NCI-H146 (cell line): Measurements from ENCODE around the gene PKIG.
"Not testable (repeated sequence)": the region's sequence is repeated elsewhere in the genome, so short reads cannot be mapped to it uniquely, and the experiment has no call there.

ENCODE experiments used
- DNase-seq: peaks from one replicate; lab custom pipeline; 2025; lab: John Stamatoyannopoulos, UW

The PKIG gene

DNA sequence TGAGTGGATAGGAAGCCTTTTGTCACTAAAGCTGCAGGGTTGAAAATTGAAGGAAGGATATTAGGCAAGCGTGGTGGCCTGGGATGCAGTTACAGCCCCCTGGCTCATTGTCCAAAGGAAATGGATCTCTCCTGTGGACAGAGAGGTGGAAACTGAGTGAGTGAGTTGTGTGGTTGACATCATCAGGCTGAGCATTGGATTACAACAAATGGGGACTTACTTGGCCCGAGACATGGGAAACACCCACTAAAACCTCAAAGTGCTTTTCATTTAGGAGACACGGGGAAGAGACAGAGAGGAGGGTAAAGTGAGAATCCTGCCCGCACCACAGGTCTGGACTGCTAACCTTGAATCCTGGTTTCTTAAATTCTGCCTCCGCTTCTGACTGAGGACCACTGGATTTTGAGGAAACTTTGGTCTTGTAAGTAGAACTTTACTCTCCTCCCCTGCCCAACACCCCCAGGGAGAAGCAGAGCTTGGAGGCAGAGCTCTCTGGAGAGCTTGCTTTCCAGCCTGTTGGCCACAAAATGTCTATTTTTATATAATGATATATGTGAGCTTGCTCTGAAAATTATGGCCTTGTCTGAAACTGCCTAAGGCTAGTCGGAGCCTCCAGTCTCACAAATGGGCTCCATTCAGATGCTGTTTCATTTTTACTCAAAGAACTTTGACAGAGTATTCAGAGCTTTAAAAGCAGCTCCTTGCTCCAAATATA, at the start of gene PKIG:
Gene PKIG (plus strand): TSS at position 269 of the 715 bp plus-strand sequence. CDS start 31,978 bp downstream, outside the sequence.
- no peak for DNase-seq

- no peak for DNase-seq
Measured at GRCh38 chr20:44532981-44533331, 49.4 kb upstream of the PKIG start.

GRCh38 chr20:44533928-44534327, 48.5 kb upstream of the PKIG start:
- no peak for DNase-seq

DNA sequence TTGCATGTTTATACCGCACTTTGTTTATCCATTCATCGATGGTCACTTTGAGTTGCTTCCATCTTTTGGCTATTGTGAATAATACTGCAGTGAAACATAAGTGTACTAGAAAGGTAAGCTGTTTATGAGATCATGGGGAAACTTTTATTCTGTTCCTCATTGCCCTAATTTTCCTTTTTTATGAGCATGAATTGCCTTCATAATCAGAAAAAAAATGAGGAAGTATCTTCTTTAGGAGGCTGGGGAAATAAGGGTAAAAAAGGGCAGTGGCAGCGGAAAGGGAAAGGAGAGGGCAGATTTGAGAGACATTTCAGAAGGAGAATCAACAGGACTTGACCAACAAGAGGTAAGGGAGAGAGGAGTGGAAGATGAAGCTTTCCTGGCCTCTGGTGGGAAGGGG, 46.2 kb upstream of the PKIG start:
- DNase-seq = no peak

- no peak for DNase-seq
Measured at GRCh38 chr20:44537993-44538392, 44.4 kb upstream of the PKIG start.

- no peak for DNase-seq
Measured at GRCh38 chr20:44540834-44541233, 41.5 kb upstream of the PKIG start.

- DNase-seq = no peak
Measured at GRCh38 chr20:44541992-44542391, 40.4 kb upstream of the PKIG start.

DNA sequence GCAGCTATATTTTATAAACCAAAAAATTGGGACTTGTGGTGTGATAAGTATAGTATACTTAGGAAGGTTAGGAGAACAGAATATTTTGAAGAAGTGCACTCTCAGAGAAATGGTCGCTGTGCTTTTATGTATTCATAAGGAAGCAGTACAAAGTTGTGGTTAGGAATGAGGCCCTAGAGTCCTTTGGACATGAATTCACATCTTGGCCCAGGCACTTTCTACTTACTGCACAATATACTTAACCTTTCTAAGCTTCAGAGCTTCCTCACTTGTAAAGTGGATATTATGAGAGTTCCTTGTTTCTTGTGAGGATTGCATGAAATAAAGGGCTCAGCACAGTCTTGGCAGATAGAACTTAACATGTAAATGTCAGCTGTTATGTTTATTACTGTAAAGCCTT, 39.5 kb upstream of the PKIG start:
- DNase-seq = no peak

DNA sequence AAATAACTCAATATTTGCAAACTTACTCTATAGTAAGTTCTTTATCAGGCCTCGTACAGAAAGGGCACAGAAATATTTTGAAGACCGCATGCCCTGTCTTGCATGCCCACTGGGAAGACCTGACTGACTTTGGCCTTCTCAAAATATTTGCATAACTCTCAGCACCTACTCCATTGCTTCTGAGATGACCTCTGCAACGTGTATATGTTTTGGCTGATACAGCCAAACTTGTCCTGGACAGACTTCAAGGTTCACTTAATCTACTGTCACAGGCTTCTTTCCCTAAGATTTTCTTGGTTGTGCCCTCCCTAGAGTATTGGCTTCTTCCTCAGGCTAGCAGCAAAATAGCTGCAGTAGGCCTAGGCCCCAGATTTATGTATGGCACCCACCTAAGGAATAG, 39.0 kb upstream of the PKIG start:
- no peak for DNase-seq

- no peak for DNase-seq
Measured at GRCh38 chr20:44544263-44544662, 38.1 kb upstream of the PKIG start.

DNA sequence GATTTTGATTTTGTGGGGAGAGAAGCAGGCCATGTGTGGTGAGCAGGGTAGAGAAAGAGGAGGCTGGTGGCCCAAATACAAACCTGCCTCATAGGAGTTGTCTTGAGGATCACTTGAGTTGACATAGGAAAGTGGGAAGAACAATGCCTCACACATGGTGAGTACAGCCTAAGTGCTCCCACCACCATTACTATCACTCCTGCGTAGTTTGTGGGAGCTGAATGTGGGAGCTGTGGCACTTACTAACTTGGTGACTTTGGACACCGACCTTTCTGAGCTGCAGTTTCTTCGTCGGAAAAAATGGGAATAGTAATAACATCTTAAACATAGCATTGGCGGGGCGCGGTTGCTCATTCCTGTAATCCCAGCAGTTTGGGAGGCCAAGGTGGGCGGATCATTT, 35.0 kb upstream of the PKIG start:
- no peak for DNase-seq

DNA sequence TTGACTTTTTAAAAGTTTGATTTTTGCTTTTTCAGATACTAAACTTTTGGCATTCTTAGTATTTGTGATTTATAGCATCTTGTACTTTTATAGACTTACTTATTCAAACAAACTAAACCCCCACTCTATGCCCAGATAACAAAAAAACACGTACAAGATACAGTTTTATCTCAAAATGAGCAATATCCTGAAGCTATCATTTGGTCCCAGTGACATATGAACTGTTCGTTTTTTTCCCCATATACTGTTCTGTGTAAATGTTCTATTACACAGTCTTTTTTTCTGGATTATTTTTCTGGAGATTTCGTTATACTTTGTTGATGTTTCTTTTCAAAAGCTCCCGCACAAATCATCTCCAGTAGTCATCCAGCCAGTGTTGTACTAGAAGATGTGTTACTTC, 33.3 kb upstream of the PKIG start:
- DNase-seq = no peak

DNA sequence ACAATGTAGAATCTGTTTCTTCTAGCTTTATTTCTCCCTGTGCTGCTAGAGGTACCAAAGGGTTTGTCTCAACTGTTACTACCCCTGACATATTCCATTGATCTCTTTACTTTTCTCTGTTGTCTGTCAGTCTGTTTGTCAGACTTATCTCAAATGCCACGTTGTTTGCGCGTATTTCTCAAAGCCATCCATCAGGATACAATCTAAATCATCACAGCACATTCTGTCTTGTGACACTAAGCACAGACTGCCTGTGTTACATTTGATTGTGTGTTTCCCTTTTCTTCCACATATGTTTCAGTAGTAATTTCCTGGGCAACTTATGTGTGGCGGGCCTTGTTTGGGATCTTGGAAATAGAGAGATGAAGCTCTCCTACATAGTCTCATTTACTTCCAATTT, 30.3 kb upstream of the PKIG start:
- no peak for DNase-seq

GRCh38 chr20:44552568-44552949, 29.8 kb upstream of the PKIG start:
- DNase-seq = no peak

DNA sequence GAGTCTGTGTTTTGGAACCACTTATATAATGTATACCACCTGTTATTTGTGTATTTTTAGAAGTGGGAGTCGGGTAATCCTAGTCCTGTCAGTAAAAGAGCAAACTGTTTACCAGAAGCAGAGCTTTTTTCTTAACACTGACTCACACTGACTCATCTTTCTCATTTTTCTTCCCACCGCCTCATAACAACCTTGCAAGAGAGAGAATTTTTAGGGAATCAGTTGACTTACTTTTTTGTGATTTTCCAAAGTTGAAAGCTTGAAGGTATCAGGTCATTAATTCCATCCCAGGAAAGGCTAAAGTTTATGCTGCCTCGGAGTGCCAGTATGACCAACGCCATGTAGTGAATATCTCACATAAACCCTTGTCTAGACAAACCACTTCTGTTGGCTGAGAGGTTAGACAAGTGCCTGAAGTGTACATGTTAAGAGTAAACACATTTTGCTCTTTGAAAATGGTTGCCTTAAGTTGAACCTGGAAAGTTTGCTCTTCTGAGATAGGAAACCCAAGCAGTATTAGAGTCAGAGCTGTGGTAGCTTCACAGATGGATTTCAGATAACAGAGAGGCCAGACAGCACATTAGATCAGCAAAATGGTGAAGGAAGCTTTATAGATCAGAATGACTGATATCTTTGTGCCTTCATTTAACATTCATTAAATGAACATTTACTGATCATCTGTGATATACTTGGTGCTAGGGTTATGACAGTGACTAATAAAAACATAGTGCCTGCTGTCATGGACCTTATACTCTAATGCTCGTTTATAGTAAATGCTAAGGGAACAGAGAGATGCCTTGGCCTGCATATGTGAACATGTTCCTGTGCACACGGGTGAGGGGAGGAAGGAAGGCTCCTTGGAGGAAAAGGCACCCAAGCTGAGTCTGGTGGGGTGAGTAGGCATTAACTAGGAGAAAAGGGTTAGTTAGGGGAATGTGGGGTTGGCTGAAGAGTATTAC, 29.1 kb upstream of the PKIG start:
- no peak for DNase-seq

DNA sequence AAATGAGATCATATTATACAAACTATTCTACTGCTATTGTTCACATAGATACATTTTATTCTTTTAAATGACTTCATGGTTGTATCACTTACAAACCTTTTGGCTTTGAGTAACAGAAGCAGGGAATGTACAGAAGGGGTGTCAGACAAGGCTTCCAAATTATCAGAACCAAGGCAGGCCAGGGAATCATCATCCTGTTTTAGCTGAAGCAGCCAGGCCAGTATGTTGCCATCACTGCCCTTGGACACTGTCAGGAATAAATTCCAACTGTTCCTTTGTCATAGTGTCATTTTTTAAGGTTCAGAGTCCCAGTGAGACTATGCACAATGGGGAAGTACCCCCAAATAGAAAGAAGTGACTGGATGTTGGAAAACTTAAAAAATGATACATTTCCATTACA, 23.1 kb upstream of the PKIG start:
- no peak for DNase-seq

DNA sequence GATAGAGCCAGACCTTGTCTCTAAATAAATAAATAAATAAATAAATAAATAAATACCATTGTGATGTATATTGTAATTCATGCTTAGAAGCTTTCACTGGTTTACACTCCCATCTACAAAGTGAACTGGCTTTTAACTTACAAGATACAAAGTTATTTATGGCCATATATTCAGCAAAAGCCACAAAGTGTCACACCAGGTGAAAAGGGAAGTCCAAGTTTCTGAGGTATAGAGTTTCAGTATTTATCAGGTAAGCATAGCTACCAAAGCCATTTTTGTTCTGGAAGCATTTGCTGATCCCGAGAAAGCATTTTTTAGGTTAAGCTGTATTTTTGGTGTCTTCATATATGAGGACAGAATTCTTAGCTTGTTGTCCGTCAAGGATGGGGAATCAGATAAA, 22.1 kb upstream of the PKIG start:
- no peak for DNase-seq

DNA sequence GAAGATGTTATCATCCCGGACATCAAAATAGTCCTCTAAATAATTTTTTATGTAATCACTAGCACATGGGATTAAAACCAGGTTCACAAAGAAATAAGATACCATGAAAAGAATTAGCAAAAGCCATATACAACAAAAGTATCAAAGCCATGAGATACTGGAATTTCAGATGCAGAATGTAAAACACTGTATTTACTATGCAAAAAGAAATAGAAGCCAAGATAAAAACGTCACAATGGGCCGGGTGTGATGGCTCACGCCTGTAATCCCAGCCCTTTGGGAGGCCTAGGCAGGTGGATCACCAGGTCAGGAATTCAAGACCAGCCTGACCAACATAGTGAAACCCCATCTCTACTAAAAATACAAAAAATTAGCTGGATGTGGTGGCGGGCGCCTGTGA, 21.6 kb upstream of the PKIG start:
- not testable (repeated sequence) for DNase-seq

DNA sequence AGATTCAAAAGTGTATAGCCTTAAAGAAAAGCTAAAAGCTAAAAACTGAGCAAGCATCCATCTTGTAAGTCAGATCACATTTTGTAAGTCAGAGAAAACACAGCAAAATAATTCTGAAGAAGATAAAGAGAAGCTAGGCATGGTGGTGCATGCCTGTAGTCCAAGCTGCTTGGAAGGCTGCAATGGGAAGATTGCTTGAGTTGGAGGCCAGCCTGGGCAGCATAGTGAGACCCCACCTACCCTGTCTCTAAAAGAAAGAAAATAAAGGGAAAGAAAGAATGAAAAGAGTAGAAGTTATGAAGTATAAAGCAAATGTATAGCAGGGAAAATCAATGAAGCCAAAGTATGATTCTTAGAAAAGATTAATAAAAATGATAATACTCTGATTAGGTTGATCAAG, 20.5 kb upstream of the PKIG start:
- no peak for DNase-seq

- DNase-seq = no peak
Measured at GRCh38 chr20:44566018-44566417, 16.4 kb upstream of the PKIG start.

- no peak for DNase-seq
Measured at GRCh38 chr20:44566811-44567210, 15.6 kb upstream of the PKIG start.

GRCh38 chr20:44570367-44570766, 12.0 kb upstream of the PKIG start:
- DNase-seq = no peak

GRCh38 chr20:44571362-44571988, 10.9 kb upstream of the PKIG start:
- DNase-seq = no peak
